GM18519 (cell line): ENCODE measurements around the gene UBE2S.

Experiments used
- ATAC-seq: cut with Tn5 transposase; IDR thresholded peaks from one replicate; pipeline ENCODE4 v1.9.1; 2021; ENCODE audit warnings: mild to moderate bottlenecking, moderate library complexity; ENCODE audit not compliant: unreplicated experiment, low FRiP score

UBE2S gene

DNA sequence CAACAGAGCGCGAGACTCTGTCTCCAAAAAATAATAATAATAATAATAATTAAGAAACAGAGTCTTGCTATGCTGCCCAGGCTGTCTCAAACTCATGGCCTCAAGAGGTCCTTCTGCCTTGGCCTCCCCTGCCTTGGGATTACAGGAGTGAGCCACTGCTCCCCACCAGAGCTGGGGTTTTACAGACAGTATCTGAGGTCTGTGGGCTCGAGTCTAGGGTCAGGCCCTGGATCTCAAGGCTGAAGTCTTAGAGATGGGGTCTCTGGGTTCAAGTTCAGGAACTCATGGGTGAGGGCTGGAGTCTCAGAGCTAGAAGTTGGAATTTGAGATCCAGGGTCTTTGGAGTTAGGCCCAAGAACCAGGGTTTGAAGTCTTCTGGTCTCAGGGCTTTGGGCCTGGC, 40.8 kb downstream of the UBE2S start:
- no peak for ATAC-seq

DNA sequence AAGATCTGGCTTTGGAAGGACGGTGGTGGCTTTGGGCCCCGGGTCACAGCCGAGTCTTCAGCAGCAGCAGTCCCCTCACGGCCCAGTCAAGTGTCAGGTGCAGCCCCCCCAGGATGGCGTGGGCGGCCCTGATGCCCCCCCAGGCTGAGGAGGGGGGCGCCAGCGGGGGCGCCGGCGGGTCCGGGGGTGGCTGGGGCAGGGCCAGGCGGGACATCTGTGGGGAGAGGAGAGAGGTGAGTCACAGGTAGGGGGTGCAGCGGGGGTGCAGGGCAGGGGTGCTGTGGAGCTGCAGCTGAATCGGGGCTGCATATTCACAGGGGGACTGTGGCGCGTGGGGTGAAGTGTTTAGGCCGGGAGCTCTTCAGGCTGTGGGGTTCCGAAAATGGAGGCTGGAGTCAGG, 41.6 kb downstream of the UBE2S start:
- ATAC-seq = no peak

DNA sequence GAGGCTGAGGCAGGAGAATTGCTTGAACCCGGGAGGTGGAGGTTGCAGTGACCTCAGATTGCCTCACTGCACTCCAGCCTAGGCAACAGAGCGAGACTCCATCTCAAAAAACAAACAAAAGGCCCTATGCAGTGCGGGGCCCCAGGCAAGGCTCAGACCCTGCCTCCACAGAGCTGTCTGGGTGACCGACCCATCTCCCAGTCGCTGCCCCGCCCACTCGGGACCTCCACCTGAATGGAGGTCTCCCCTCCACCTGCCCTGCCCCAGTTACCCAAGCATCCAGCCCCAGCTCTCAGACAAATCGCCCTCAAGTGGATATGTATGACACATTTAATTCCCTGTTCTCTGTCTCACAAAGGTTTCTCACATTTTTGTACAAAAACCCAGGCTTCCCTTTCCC, 42.3 kb downstream of the UBE2S start:
- ATAC-seq = no peak

DNA sequence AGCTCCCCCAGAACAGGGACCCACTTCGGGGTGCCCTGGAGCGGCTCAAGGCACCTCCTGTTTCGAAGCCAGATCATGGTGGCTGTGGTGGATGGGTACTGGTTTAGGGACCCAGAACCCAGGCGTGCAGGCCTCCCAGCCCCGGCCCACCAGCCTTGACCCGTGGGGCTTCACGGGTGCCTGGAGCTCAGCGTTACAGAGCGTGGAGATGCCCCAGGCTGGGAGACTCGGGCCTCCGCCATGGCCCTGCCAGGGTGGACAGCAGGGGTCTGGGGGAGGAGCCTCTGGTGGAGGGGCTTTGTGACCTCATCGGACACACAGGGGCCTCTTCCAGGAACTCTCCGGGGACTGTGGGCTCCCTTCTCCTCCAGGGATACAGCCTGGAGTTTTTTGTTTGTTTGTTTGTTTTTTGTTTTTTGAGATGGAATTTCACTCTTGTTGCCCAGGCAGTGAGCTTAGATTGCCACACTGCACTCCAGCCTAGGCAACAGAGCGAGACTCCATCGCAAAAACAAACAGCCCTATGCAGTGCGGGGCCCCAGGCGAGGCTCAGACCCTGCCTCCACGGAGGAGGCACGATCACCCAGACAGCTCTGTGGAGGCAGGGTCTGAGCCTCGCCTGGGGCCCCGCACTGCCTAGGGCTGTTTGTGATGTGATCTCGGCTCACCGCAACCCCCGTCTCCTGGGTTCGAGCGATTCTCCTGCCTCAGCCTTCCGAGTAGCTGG, 44.4 kb downstream of the UBE2S start, which contains the start of gene GARIN5B:
Gene GARIN5B, minus strand, starts transcription at position 271 of the 727 bp plus-strand sequence. Its CDS starts 194 bp downstream, at position 77.
- no peak for ATAC-seq

DNA sequence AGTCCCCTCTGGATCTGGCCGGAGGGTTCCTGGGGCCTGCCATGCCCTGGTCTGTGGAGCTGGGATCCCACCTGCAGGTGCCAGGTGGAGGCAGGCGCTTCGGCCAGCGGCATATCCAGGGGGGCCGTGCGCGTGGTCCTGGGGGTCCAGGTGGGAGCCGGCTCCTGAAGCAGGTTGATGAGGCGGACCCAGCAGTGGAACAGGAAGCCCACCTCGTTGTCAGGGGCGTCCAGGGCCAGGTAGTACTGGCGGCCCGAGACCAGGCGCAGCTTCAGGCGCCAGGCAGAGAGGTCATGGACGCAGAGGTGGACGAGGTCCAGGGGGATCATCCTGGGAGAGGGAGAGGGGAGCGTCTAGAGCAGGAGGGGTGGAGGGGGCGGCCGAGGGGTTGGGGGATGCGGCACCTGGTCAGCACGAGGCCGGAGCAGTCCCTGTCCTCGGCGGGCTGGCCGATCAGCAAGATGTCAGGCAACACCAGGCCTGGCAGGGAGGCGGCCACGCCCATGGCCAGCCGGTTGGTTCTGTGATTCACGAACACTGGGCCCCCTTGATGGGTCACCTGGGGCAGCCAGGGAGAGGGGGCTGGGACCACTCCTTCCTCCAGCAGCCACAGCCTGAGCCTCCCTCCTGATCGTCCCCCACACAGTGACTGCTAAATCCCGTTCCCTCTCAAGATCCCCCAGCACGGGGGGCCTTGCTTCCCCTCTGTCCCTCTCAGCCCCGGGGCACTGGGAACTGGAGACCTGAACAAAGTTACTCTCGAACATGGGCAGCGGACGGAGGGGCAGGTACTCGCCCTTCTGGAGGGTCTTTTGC, 45.2 kb downstream of the UBE2S start:
- no peak for ATAC-seq

DNA sequence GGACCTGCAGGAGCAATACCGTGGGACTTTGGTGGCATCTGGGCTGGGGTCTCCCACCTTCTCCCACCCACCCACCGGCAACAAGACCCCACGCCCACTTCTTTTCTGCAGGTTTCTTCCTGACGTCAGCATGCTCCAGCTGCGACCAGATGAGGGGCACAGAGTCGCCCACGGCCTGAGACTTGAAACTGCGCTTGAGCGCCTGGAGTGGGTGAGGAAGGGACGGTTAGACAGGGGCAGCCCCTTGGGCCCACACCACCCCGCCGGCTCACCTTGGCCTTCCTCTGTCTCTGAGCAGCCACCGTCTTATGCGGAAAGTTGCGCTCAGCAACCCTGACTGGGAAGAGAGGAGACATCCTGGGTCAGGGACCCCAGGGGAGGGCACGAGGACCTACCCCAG, 46.7 kb downstream of the UBE2S start:
- ATAC-seq = no peak

DNA sequence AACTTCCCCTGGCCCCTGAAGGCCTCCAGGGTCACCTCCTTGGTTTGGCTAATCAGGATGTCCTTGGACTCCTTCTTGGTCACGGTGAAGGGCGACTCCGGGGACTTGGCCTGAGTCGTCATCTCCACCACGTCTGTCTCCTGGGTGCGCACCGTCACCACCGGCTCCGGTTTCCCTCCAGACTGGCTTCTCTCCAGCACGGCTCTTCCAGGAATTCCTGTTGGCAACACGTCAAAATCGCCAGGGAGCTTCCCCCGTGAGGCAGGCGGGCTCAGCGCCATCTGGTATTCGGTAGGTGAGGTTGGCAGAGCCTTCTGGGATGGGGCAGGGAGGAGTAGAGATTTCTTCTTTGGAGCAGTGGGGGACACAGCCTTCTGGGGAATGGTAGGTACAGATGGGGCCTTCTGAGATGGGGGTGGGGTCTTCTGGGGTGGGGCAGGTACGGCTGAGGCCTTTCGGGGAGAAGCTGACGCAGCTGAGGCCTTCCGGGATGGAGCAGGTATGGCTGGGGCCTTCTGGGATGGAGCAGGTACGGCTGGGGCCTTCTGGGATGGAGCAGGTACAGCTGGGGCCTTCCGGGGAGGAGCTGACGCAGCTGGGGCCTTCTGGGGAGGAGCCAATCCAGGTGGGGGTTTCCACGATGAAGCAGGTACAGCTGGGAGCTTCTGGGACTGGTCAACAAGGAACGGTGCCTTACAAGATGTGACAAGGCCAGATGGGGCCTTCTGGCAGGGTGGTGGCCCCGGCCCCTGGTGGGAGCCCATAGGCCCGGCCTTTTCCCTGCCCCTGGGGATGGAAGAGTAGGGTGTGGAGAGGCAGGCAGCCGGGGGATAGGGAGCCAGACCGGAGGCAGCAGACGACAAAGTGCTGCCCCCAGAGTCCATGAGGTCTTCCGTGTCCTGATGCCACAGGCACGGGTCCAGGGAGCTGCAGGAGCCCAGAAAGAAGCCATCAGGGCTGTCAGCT, 48.4 kb downstream of the UBE2S start:
- ATAC-seq = no peak

DNA sequence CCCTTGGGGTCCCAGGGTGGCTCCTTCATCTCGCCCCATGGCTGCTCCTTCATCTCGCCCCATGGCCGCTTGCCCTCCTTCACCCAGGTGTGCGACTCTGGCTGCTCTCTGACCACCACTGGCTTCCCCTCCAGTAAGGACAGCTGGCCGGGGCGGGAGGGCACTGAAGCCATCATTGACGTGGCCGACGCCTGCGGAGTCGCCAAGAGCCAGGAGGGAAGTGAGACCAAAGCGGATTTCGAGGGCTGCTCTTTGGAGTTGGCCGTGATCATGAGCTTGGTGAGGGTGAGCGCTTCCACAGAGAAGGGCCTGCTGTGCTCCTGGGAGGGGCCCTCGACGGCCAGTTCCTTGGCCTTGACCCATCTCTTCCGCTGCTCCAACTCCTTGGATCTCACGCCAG, 49.1 kb downstream of the UBE2S start:
- no peak for ATAC-seq

DNA sequence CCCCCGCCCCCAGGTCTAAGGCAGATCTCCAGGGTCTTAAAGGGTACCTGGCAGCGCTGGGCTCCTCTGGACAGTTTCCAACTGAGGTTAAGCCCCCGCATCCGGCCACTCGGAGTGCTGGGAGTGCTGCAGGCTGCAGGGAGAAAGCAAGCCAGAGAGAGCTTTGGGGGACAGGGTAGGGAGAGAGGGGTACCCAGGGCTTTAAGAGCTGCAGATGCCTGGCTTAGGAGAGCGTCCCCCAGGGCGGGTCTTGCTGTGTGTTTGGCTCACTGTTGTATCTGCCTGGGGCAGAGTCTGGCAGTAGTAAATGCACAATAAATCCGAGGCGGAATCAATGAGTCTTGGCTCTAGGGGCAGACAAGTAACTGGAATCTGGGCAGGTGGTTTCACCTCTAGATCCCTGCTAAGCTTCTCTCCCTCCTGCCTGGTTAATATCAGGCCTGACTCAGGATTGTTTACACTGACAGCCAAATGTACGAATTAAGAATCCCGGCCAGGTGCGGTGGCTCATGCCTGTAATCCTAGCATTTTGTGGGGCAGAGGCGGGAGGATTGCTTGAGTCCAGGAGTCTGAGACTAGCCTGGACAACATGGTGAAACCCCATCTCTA, 52.3 kb downstream of the UBE2S start:
- no peak for ATAC-seq

DNA sequence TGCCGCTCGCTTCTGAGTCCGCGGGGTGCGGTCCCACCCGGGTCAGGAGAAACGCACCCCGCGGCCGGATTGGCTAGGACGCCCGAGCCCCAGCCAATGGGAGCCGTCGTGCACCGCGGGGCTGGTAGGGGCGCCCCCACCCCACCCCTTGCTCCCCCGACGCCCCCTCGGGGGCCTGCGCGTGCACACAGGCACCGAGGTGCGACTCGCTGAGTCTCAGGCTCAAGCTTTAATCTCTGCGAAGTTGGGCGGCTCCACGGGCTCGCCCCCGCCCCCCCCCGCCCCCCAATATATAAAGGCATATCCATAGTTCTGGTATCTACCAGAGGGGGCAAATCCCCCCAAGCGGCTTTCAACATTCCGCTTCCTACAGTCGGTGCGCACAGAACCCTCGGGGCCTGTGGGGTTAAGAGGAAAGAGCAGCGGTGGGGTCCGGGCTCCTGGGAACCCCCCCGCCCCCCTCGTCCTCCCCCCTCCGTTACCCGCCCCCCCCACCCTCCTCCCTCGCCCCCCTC, 52.8 kb downstream of the UBE2S start, which contains the start of gene COX6B2:
Gene COX6B2, minus strand, starts transcription at position 22 of the 515 bp plus-strand sequence. CDS start 198 bp downstream, outside the sequence.
- no peak for ATAC-seq

DNA sequence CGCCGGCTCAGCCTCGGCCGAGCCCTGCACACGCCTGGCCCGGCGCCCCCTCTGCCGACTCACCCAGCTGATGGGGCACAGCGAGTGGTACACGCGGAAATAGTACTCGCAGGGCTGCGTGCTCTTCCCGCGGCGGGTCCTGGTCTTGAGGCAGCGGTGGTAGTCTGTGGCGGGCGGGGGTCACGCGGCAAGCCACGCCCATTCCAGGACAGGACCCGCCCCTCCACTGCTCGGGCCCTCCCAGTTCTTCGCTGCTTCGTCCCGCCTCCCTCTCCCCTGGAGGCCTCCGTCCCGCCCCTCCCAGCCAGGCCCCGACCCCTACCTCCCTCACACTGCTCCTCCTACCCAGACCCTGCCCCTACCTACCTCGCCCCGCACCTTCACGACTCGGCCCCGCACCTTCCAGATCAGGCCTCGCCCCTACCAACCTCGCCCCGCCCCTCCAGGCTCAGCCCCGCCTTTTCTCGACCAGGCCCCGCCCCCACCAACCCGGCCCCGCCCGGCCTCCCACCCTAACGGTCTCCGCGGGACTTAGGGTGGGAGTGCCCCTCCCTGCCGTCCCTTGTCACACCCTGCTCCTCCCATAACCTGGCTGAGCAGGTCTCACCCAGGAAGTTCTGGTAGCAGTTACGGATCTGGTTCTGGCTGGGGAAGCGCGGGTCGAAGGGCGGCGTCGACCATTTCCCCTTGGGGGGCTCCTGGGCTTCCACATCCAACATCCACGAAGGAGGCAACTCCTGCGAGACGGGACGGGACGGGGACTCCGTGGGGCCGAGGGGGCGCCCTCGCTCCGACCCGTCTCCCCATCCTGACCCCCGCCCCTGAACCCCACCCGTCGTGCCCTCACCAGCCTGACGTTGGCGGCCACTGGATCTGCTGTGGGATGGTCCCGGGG, 53.5 kb downstream of the UBE2S start:
- no peak for ATAC-seq

DNA sequence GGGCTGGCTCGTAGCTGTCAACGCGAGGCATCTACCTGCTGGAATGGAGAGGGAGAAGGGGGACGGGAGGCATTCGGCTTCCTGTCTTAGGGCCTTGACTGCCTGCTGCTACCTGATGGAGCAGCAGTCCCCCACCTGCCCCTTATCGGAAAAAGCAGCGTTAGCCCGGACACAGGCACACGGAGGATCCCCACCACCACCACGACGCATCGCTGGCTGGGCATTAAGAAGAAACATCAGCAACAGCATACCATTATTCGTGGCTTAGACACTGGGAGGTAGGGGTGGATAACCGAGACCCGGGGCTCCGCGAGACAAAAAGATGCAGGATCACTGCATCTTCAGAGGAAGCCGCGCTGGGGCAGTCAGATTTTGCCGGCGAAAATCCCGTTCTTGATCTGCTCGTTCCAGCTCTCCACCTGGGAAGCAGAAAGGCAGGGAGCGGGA, 54.2 kb downstream of the UBE2S start:
- ATAC-seq = no peak

DNA sequence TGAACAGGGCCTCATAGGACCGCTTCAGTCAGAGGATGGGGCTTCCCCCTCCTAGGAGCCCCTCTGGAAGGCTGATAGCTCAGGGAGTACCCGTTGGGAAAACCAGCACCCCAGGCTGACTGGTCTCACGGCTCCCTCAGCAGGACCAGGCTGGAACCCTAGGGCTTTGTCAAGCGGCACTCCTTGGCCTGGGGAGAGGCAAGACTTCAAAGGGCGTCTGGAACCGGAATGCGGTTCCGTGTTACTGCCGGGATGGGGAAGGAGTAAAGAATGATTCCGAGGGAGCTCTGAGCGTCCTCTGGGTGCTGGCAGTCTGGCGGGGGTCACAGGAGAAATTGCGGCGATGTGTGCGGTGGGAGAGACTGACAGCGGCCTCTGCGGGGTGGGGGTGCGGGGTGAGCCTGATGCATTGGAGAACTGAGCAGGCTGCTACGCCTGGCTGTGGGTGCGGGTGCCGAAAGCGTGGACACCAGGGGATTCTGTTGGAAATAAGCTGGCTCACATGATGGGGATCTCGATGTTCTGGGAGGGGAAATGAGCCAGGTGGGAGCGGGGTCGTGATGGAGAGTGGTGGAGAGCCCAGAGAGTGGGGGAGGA, 54.9 kb downstream of the UBE2S start:
- no peak for ATAC-seq

DNA sequence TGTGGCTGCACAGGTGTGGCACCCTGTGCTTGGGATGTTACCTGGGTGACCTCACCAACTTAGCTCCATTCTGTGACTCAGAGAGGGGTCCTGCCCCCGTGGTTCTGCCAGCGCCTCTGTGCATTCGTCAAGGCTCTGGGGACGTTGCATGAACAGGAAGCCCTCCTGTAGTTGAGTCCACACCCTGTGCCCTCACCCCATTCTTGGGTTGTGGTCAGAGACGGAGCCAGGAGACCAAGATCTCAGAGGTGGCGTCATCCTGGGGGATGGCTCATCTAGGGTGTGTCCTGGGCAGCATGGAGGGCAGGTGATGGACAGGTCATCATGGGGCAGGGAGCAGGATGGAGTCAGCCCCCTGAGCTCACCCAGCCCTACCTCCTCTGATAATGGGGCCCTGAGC, 55.5 kb downstream of the UBE2S start:
- ATAC-seq = no peak

DNA sequence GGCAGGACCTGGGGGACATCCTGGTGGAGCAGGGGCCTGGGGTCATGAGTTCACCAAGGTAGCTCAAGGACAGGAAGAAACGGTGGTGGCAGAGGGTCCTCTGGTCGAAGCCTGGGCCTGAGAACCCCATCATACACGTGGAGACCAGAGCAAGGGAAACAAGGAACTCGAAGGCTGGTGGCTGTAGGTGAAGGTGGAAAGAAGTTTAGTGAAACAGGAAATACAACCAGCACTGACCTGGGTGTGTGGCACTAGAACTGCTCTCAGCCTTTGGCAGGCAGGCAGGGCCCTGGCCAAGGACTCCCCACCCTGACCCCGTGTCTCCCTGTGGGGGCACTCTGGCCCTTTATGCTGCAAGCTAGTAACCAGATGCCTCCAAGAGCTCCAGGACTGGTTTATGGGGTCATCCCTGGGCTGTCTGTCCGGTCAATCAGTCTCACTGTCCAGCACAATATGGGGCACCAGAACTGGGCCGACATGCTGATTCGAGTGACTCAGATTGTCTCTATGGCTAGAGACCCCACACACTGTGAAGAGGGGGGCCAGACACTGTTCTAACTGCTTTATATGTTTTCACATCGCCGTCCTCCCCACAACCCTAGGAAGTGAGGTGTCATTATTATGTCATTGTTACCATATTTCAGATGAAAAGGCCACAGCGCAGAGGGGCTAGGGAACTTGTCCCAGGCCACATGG, 56.8 kb downstream of the UBE2S start:
- no peak for ATAC-seq
